HCT116 (cell line): ENCODE results near the gene FBXL16. TPM values are rescaled to one million over a fixed set of nuclear protein-coding genes. Genes with fewer than 3 reads are reported as not detected.
A peak's percentile ranks its signal among the peaks of the same experiment; 100 is the strongest.

Experiments used
- ATAC-seq: fragments of 200-7000 bp; cut with Tn5 transposase; 2 replicates; pipeline ENCODE4 v1.9.1; 2020; ENCODE audit warnings: mild to moderate bottlenecking, moderate library complexity
- BruUV-seq: library from RNA; stranded (reverse); fragments of 400-500 nt; replicated peaks from 2 replicates; lab custom pipeline; 2021; lab: Mats Ljungman, UMichigan
- CTCF ChIA-PET: fragments of 300-600 bp; sonication (Branson Sonifier 250); formaldehyde crosslinking; loops from one replicate; lab custom pipeline; 2021; ENCODE audit warnings: antibody characterized with exemption; lab: Charles Lee
- POLR2A ChIA-PET: fragments of 300-600, 350-600 bp; sonication (Branson Sonifier 250); formaldehyde crosslinking; loops from one replicate; lab custom pipeline; 2021; ENCODE audit warnings: antibody characterized with exemption; lab: Charles Lee
- RAD21 ChIA-PET, 2 experiments: fragments of 300-600 bp; sonication (Branson Sonifier 250); formaldehyde crosslinking; loops; one replicate each; lab custom pipeline; 2023; ENCODE audit warnings: low total read pairs in 2 of 2; ENCODE audit not compliant: uncharacterized antibody in 2 of 2, unreplicated experiment in 2 of 2, low non-redundant PET in 1 of 2; lab: Charles Lee
- DNase-seq: peaks from one replicate; pipeline ENCODE4 v3.0.0-alpha.2; 2010; ENCODE audit warnings: low read depth, low spot score
- H2AFZ ChIP-seq: fragments of 200-600 bp; shearing (Covaris generic), sonication (generic); 2 replicates; pipeline ENCODE4 v1.6.1; 2017; ENCODE audit warnings: low read depth, mixed run types, mixed read lengths, antibody characterized with exemption, low read length; ENCODE audit not compliant: poor library complexity, severe bottlenecking
- H3K27ac ChIP-seq: 2 replicates; pipeline ENCODE4 v1.5.1; 2012; ENCODE audit warnings: low read depth, low read length
- H3K27me3 ChIP-seq: fragments of 200-600 bp; sonication (generic); 2 replicates; pipeline ENCODE4 v1.6.1; 2016; ENCODE audit warnings: mixed run types, low read length, mixed read lengths; ENCODE audit not compliant: insufficient read depth
- H3K36me3 ChIP-seq, 2 experiments: fragments of 200-500 bp in 1 of 2; fragments of 200-600 bp in 1 of 2; sonication (Bioruptor generic) in 1 of 2; sonication (generic) in 1 of 2; 2 replicates each; pipeline versions ENCODE4 v1.5.1 to v1.6.1; 2014 to 2016; ENCODE audit warnings: low read length in 2 of 2, inconsistent platforms in 1 of 2, mixed read lengths in 1 of 2, mixed run types in 1 of 2; ENCODE audit not compliant: insufficient read depth in 2 of 2, control insufficient read depth in 1 of 2
- H3K4me1 ChIP-seq, 2 experiments: fragments of 200-600 bp in 1 of 2; sonication (generic) in 1 of 2; 2 replicates each; pipeline versions ENCODE4 v1.5.1 to v1.6.1; 2012 to 2017; ENCODE audit warnings: low read length in 2 of 2, inconsistent platforms in 1 of 2, mild to moderate bottlenecking in 1 of 2, mixed read lengths in 1 of 2, mixed run types in 1 of 2, moderate library complexity in 1 of 2; ENCODE audit not compliant: insufficient read depth in 2 of 2, control insufficient read depth in 1 of 2
- H3K4me2 ChIP-seq: fragments of 200-600 bp; sonication (generic); 2 replicates; pipeline ENCODE4 v1.6.1; 2017; ENCODE audit warnings: mixed run types, low read length, mixed read lengths
- H3K4me3 ChIP-seq, 2 experiments: fragments of 200-600 bp in 1 of 2; sonication (generic) in 1 of 2; replicated peaks in 1 of 2; 2 replicates each; pipeline ENCODE4 v1.5.1; 2011 to 2016; ENCODE audit warnings: low read length in 2 of 2, control low read depth in 1 of 2, low read depth in 1 of 2, mild to moderate bottlenecking in 1 of 2, mixed read lengths in 1 of 2, mixed run types in 1 of 2
- H3K79me2 ChIP-seq: fragments of 200-600 bp; sonication (generic); 2 replicates; pipeline ENCODE4 v1.6.1; 2017; ENCODE audit warnings: mild to moderate bottlenecking, mixed run types, low read length, moderate library complexity, mixed read lengths; ENCODE audit not compliant: insufficient read depth
- H3K9ac ChIP-seq: fragments of 200-600 bp; sonication (generic); 2 replicates; pipeline ENCODE4 v1.6.1; 2016; ENCODE audit warnings: low read length, mixed read lengths
- H3K9me2 ChIP-seq: fragments of 200-600 bp; sonication (generic), shearing (Covaris generic); 2 replicates; pipeline ENCODE4 v1.6.1; 2017; ENCODE audit warnings: mixed run types, mild to moderate bottlenecking, moderate library complexity; ENCODE audit not compliant: insufficient read depth
- H3K9me3 ChIP-seq, 2 experiments: fragments of 200-500 bp in 1 of 2; fragments of 200-600 bp in 1 of 2; sonication (Bioruptor generic) in 1 of 2; sonication (generic) in 1 of 2; 2 replicates each; pipeline ENCODE4 v1.6.1; 2014 to 2017; ENCODE audit warnings: low read length in 2 of 2, mixed read lengths in 2 of 2, inconsistent platforms in 1 of 2, low read depth in 1 of 2, mild to moderate bottlenecking in 1 of 2, mixed run types in 1 of 2, moderate library complexity in 1 of 2; ENCODE audit not compliant: control insufficient read depth in 1 of 2, insufficient read depth in 1 of 2
- H4K20me1 ChIP-seq: fragments of 200-600 bp; sonication (generic), shearing (Covaris generic); 2 replicates; pipeline ENCODE4 v1.6.1; 2017; ENCODE audit warnings: mixed run types, mild to moderate bottlenecking, moderate library complexity; ENCODE audit not compliant: insufficient read depth
- ATF3 ChIP-seq: IDR thresholded peaks from 2 replicates; pipeline ENCODE4 v1.6.1; 2012
- CBX3 ChIP-seq: IDR thresholded peaks from 2 replicates; pipeline ENCODE4 v1.6.1; 2012; ENCODE audit warnings: low read depth
- CEBPB ChIP-seq: IDR thresholded peaks from 2 replicates; pipeline ENCODE4 v1.6.1; 2012; ENCODE audit warnings: low read depth
- CTCF ChIP-seq, 3 experiments: fragments of 200-600 bp in 1 of 3; sonication (generic) in 1 of 3; IDR thresholded peaks in 2 of 3; conservative IDR thresholded peaks in 1 of 3; 2 replicates each; pipeline ENCODE4 v1.5.1; 2012 to 2017; ENCODE audit warnings: low read depth in 2 of 3, low read length in 2 of 3, antibody characterized with exemption in 1 of 3, borderline replicate concordance in 1 of 3, control low read depth in 1 of 3, mild to moderate bottlenecking in 1 of 3, mixed read lengths in 1 of 3, mixed run types in 1 of 3, moderate library complexity in 1 of 3; ENCODE audit not compliant: insufficient read depth in 1 of 3
- ELF1 ChIP-seq: IDR thresholded peaks from 2 replicates; pipeline ENCODE4 v1.6.1; 2012; ENCODE audit warnings: low read depth, borderline replicate concordance
- EZH2phosphoT487 ChIP-seq: fragments of 200-600 bp; IDR thresholded peaks from 2 replicates; pipeline ENCODE4 v1.6.1; 2018; ENCODE audit warnings: antibody characterized with exemption, borderline replicate concordance
- MAX ChIP-seq: IDR thresholded peaks from 2 replicates; pipeline ENCODE4 v1.6.1; 2012
- POLR2A ChIP-seq: IDR thresholded peaks from 2 replicates; pipeline ENCODE4 v1.7.0; 2011; ENCODE audit warnings: borderline replicate concordance; ENCODE audit not compliant: insufficient read depth, insufficient read length; ENCODE audit errors: extremely low read depth
- RAD21 ChIP-seq: IDR thresholded peaks from 2 replicates; pipeline ENCODE4 v1.6.1; 2012; ENCODE audit warnings: low read depth, mild to moderate bottlenecking
- SIN3A ChIP-seq: IDR thresholded peaks from 2 replicates; pipeline ENCODE4 v1.6.1; 2012; ENCODE audit warnings: low read depth
- SP1 ChIP-seq: IDR thresholded peaks from 2 replicates; pipeline ENCODE4 v1.6.1; 2012; ENCODE audit warnings: low read depth
- TCF7L2 ChIP-seq: IDR thresholded peaks from 2 replicates; pipeline ENCODE4 v1.7.0; 2011; ENCODE audit warnings: borderline replicate concordance, inconsistent platforms; ENCODE audit not compliant: insufficient read depth, insufficient read length; ENCODE audit errors: extremely low read depth
- YY1 ChIP-seq: IDR thresholded peaks from 2 replicates; pipeline ENCODE4 v1.6.1; 2011; ENCODE audit warnings: low read length, low read depth, moderate library complexity, mild to moderate bottlenecking; ENCODE audit not compliant: insufficient replicate concordance; ENCODE audit errors: extremely low read depth
- ZBTB33 ChIP-seq: IDR thresholded peaks from 2 replicates; pipeline ENCODE4 v1.6.1; 2011; ENCODE audit warnings: mild to moderate bottlenecking, low read length, moderate library complexity; ENCODE audit not compliant: insufficient replicate concordance; ENCODE audit errors: extremely low read depth
- intact Hi-C: fragments of 100-400 bp; cut with micrococcal nuclease; formaldehyde crosslinking; loops from 2 replicates; pipeline ENCODE4 v1.10.0; 2022
- total RNA-seq: library from RNA; stranded (reverse); gene quantifications from one replicate; pipeline ENCODE4 v1.2.1, GENCODE V29; 2021; ENCODE audit not compliant: unreplicated experiment

Gene FBXL16
- total RNA-seq, 1 experiment from 2014 or later = 49.7 TPM

- peak overlapping the region in 1 of 2 experiments; percentile 40; a peak in 2 of 4 replicates for H3K4me3 ChIP-seq
- no peak for ATAC-seq
- H3K9me2 ChIP-seq = no peaks in the 10 kb centered on the region
- H3K4me2 ChIP-seq = peak overlapping the region; percentile 84
- H4K20me1 ChIP-seq = peaks cover 3% of the 10 kb centered on the region; the same call in 1 of the 2 replicates
- POLR2A ChIA-PET = no interaction called here
- peak overlapping the region; percentile 59 for H3K9ac ChIP-seq
- peak overlapping the region; percentile 61; the same call in 1 of the 2 replicates for H3K27ac ChIP-seq
- CTCF ChIA-PET = interaction anchor here (2.0 to 2.7 kb wide), 3 partner anchors 12 to 389 kb away, joined by 4 to 18 read pairs (median 11); partner anchors contain the start of genes CCDC78 and HAGHL
- no peaks in the 10 kb centered on the region for H3K27me3 ChIP-seq
- no peaks in the 10 kb centered on the region for H3K9me3 ChIP-seq
- DNase-seq = no peak
- peaks cover 19% of the 10 kb centered on the region for H3K79me2 ChIP-seq
- H2AFZ ChIP-seq = no peak overlapping the region
- TF ChIP-seq TCF7L2 (no peak), SIN3A (no peak), ATF3 (no peak), POLR2A (no peak), EZH2phosphoT487 (no peak), ZBTB33 (no peak), CEBPB (no peak), SP1 (no peak), CBX3 (no peak), YY1 (no peak), RAD21 (no peak), ELF1 (no peak), CTCF (IDR thresholded peaks at IDR 0.05 in 2 of 3, conservative IDR thresholded peaks at IDR 0.05 in 1 of 3; ENCODE audit: borderline replicate concordance in 1 of 3, insufficient read depth in 1 of 3, low read depth in 2 of 3, low read length in 2 of 3) (no peak), MAX (no peak)
- peaks cover 31 to 70% of the 10 kb centered on the region in 2 experiments for H3K4me1 ChIP-seq
- H3K36me3 ChIP-seq = no peaks in the 10 kb centered on the region
- BruUV-seq = no TSS peak
- RAD21 ChIA-PET = no interaction called here
- intact Hi-C loops = loop anchor here (5.0 kb wide), 2 partner anchors 163 to 343 kb away; no protein-coding TSS in a partner anchor
These were observed 8.5 kb upstream of the FBXL16 start for GRCh38 chr16:714079-714478.
